Endothelial cell of umbilical vein (primary cell): ENCODE data around the gene ACR. TPM values are rescaled to one million over a fixed set of nuclear protein-coding genes. Genes with fewer than 3 reads are reported as not detected.

Experiments
- BruUV-seq: library from RNA; stranded (reverse); fragments of 400-500 nt; replicated peaks from 2 replicates; lab custom pipeline; 2021; lab: Mats Ljungman, UMichigan
- CTCF ChIA-PET: fragments of 300-600, 350-600 bp; sonication (Branson Sonifier 250); formaldehyde crosslinking; loops from one replicate; lab custom pipeline; 2021; ENCODE audit warnings: antibody characterized with exemption, inconsistent platforms; lab: Charles Lee
- POLR2A ChIA-PET: fragments of 300-600, 350-600 bp; sonication (Branson Sonifier 250); formaldehyde crosslinking; loops from one replicate; lab custom pipeline; 2021; ENCODE audit warnings: antibody characterized with exemption, inconsistent platforms; lab: Charles Lee
- DNase-seq: peaks from one replicate; pipeline ENCODE4 v3.0.0-alpha.2; 2011; ENCODE audit warnings: low read depth, low spot score
- FAIRE-seq: peaks from 2 replicates; lab custom pipeline; 2011; peaks lifted over from hg19 to GRCh38; lab: Jason Lieb, UNC
- H2AFZ ChIP-seq: 2 replicates; pipeline ENCODE4 v1.6.0; 2012; ENCODE audit warnings: low read depth, low read length, control low read depth, inconsistent platforms
- H3K27ac ChIP-seq: 2 replicates; pipeline ENCODE4 v1.5.1; 2011; ENCODE audit warnings: low read depth, mild to moderate bottlenecking, control low read depth, low read length, moderate library complexity; ENCODE audit not compliant: insufficient read depth
- H3K27me3 ChIP-seq, 2 experiments: 2 replicates each; pipeline versions ENCODE4 v1.6.0 to v1.6.1; 2011; ENCODE audit warnings: low read length in 2 of 2, mixed read lengths in 1 of 2; ENCODE audit not compliant: control insufficient read depth in 2 of 2, insufficient read depth in 2 of 2
- H3K36me3 ChIP-seq, 2 experiments: 2 replicates in 1 of 2; 3 replicates in 1 of 2; pipeline ENCODE4 v1.5.1; 2011; ENCODE audit warnings: low read length in 2 of 2, mild to moderate bottlenecking in 1 of 2, moderate library complexity in 1 of 2; ENCODE audit not compliant: control insufficient read depth in 2 of 2, insufficient read depth in 2 of 2; ENCODE audit errors: extremely low read depth in 1 of 2
- H3K4me1 ChIP-seq: 3 replicates; pipeline ENCODE4 v1.5.1; 2011; ENCODE audit warnings: mild to moderate bottlenecking, low read length; ENCODE audit not compliant: control insufficient read depth, insufficient read depth; ENCODE audit errors: extremely low read depth
- H3K4me2 ChIP-seq: 2 replicates; pipeline ENCODE4 v1.6.1; 2011; ENCODE audit warnings: low read length, control low read depth, mixed read lengths; ENCODE audit not compliant: insufficient read depth
- H3K4me3 ChIP-seq, 3 experiments: fragments of 200-600 bp in 1 of 3; sonication (generic), shearing (Covaris generic) in 1 of 3; replicated peaks in 1 of 3; 2 replicates each; pipeline ENCODE4 v1.5.1; 2011 to 2016; ENCODE audit warnings: control low read depth in 3 of 3, low read length in 3 of 3, mild to moderate bottlenecking in 2 of 3, inconsistent platforms in 1 of 3, low read depth in 1 of 3, moderate library complexity in 1 of 3; ENCODE audit not compliant: insufficient read depth in 1 of 3
- H3K79me2 ChIP-seq: 2 replicates; pipeline ENCODE4 v1.6.0; 2012; ENCODE audit warnings: low read length, inconsistent platforms; ENCODE audit not compliant: control insufficient read depth, insufficient read depth
- H3K9ac ChIP-seq: replicated peaks from 2 replicates; pipeline ENCODE3; 2011; ENCODE audit warnings: low read length, control low read depth; ENCODE audit not compliant: insufficient read depth; ENCODE audit errors: extremely low read depth
- H3K9me1 ChIP-seq: replicated peaks from 3 replicates; pipeline ENCODE4 v1.6.0; 2011; ENCODE audit warnings: mild to moderate bottlenecking, low read length; ENCODE audit not compliant: control insufficient read depth, insufficient read depth; ENCODE audit errors: extremely low read depth
- H3K9me3 ChIP-seq: replicated peaks from 2 replicates; pipeline ENCODE4 v1.5.1; 2012; ENCODE audit warnings: low read length, inconsistent platforms; ENCODE audit not compliant: control insufficient read depth, insufficient read depth
- H4K20me1 ChIP-seq: replicated peaks from 2 replicates; pipeline ENCODE3; 2011; ENCODE audit warnings: mild to moderate bottlenecking, low read length; ENCODE audit not compliant: control insufficient read depth, insufficient read depth; ENCODE audit errors: extremely low read depth
- EZH2 ChIP-seq: IDR thresholded peaks from 2 replicates; pipeline ENCODE4 v1.6.1; 2012; ENCODE audit warnings: borderline replicate concordance, low read depth, mild to moderate bottlenecking, moderate library complexity, low read length, inconsistent platforms; ENCODE audit not compliant: severe bottlenecking
- FOS ChIP-seq: IDR thresholded peaks from 2 replicates; pipeline ENCODE4 v1.6.1; 2011; ENCODE audit warnings: mild to moderate bottlenecking, low read length, moderate library complexity, borderline replicate concordance; ENCODE audit not compliant: insufficient read depth
- GATA2 ChIP-seq: IDR thresholded peaks from 2 replicates; pipeline ENCODE4 v1.7.0; 2011; ENCODE audit warnings: low read depth, mild to moderate bottlenecking, moderate library complexity, mixed read lengths, low read length; ENCODE audit not compliant: insufficient read length, insufficient read depth
- JUN ChIP-seq: IDR thresholded peaks from 2 replicates; pipeline ENCODE4 v1.6.1; 2011; ENCODE audit warnings: borderline replicate concordance, low read depth; ENCODE audit not compliant: insufficient read length, insufficient read depth
- MAX ChIP-seq: IDR thresholded peaks from 2 replicates; pipeline ENCODE4 v1.6.1; 2011; ENCODE audit not compliant: insufficient read depth, insufficient read length
- MYC ChIP-seq: IDR thresholded peaks from one replicate; pipeline ENCODE4 v1.6.1; 2011; ENCODE audit warnings: mild to moderate bottlenecking, low read depth, low read length
- POLR2A ChIP-seq: IDR thresholded peaks from 2 replicates; pipeline ENCODE4 v1.6.1; 2012; ENCODE audit warnings: low read depth, mild to moderate bottlenecking, control low read depth, low read length
- POLR2AphosphoS5 ChIP-seq: IDR thresholded peaks from 2 replicates; pipeline ENCODE4 v1.6.1; 2012; ENCODE audit warnings: low read depth, mild to moderate bottlenecking, control low read depth, low read length, moderate library complexity; ENCODE audit not compliant: insufficient read depth
- dilution Hi-C: fragments of 300-500 bp; cut with MboI; formaldehyde crosslinking; loops from one replicate; pipeline ENCODE4 v1.15.0; 2019; ENCODE audit warnings: low sequenced_read_pairs; ENCODE audit not compliant: extremely low pct_ligation_motif_present
- intact Hi-C: fragments of 100-400 bp; cut with micrococcal nuclease; formaldehyde crosslinking; loops from one replicate; pipeline ENCODE4 v1.10.0; 2022
- polyA plus RNA-seq, 4 experiments: library from polyadenylated mRNA; depleted of rRNA in 3 of 4; stranded (reverse) in 3 of 4; unstranded in 1 of 4; fragments of >200 nt; gene quantifications; 2 replicates each; pipeline versions ENCODE4 v1.2.1 to v1.2.3, GENCODE V29; 2011 to 2012; ENCODE audit warnings: missing spikeins in 1 of 4
- total RNA-seq: library from RNA; stranded (reverse); gene quantifications from 2 replicates; pipeline ENCODE4 v1.2.3, GENCODE V29; 2021
- TF ChIP-seq, protein P1 (sequence below), 2 donors: IDR thresholded peaks; 1 replicate in 1 of 2; 2 replicates in 1 of 2; pipeline ENCODE4 v1.5.1; 2011; ENCODE audit warnings: low read length in 2 of 2, mild to moderate bottlenecking in 2 of 2, moderate library complexity in 2 of 2, control low read depth in 1 of 2, inconsistent platforms in 1 of 2, low read depth in 1 of 2; ENCODE audit not compliant: insufficient read depth in 1 of 2; ENCODE audit errors: extremely low read depth in 1 of 2

ACR gene
- total and polyA plus RNA-seq, 2 donors (not counting 3 experiments of a cell fraction or from before 2014, with no cell fraction given), result 0.91 to 4.1 TPM

GRCh38 chr22:50713008-50713385 is 25.0 kb upstream of the ACR start:
- no TSS peak for BruUV-seq
- Histone ChIP-seq H4K20me1 (no peaks in the 10 kb centered on the region), H3K9me3 (no peaks in the 10 kb centered on the region), H3K9ac (no peak overlapping the region), H3K27me3 (no peaks in the 10 kb centered on the region), H2AFZ (no peak overlapping the region), H3K4me2 (no peak overlapping the region), H3K27ac (no peak overlapping the region), H3K79me2 (peaks cover 9% of the 10 kb centered on the region), H3K9me1 (no peaks in the 10 kb centered on the region), H3K4me1 (no peaks in the 10 kb centered on the region), H3K4me3 (no peak overlapping the region), H3K36me3 (peaks cover 42 to 82% of the 10 kb centered on the region in 2 experiments)
- TF ChIP-seq MAX, result no peak
- no peak for TF ChIP-seq POLR2AphosphoS5
- no peak for TF ChIP-seq MYC
- TF ChIP-seq EZH2, result no peak
- TF ChIP-seq FOS, result no peak
- TF ChIP-seq JUN, result no peak
- TF ChIP-seq, protein P1, sequence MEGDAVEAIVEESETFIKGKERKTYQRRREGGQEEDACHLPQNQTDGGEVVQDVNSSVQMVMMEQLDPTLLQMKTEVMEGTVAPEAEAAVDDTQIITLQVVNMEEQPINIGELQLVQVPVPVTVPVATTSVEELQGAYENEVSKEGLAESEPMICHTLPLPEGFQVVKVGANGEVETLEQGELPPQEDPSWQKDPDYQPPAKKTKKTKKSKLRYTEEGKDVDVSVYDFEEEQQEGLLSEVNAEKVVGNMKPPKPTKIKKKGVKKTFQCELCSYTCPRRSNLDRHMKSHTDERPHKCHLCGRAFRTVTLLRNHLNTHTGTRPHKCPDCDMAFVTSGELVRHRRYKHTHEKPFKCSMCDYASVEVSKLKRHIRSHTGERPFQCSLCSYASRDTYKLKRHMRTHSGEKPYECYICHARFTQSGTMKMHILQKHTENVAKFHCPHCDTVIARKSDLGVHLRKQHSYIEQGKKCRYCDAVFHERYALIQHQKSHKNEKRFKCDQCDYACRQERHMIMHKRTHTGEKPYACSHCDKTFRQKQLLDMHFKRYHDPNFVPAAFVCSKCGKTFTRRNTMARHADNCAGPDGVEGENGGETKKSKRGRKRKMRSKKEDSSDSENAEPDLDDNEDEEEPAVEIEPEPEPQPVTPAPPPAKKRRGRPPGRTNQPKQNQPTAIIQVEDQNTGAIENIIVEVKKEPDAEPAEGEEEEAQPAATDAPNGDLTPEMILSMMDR (IDR thresholded peaks at IDR 0.05; ENCODE audit: extremely low read depth in 1 of 2, insufficient read depth in 1 of 2, low read depth in 1 of 2, low read length in 2 of 2), result no peak
- TF ChIP-seq GATA2, result no peak
- no peak for TF ChIP-seq POLR2A
- dilution Hi-C loops, result no loop called here
- FAIRE-seq (no peak), DNase-seq (no peak)
- POLR2A ChIA-PET, result interaction anchor here (0.6 kb wide), 1 partner anchor 62 kb away, joined by 4 read pairs; no protein-coding TSS in a partner anchor
- intact Hi-C loops, result no loop called here
- CTCF ChIA-PET, result no interaction called here
